ENCODE results near the gene CIPC.

Gene CIPC

GRCh38 chr14:77102154-77102553 lies 4.1 kb downstream of the CIPC start:
- no peak for DNase-seq (ENCODE audit: low spot score)

- no peak for DNase-seq (ENCODE audit: low spot score)
Observed at GRCh38 chr14:77103475-77103874, 5.4 kb downstream of the CIPC start.

- DNase-seq (ENCODE audit: low spot score), result no peak
Observed at GRCh38 chr14:77103951-77104350, 5.9 kb downstream of the CIPC start.

GRCh38 chr14:77104393-77104792 lies 6.3 kb downstream of the CIPC start:
- no peak for DNase-seq (ENCODE audit: low spot score)

GRCh38 chr14:77105145-77105939 lies 7.3 kb downstream of the CIPC start:
- no peak for DNase-seq (ENCODE audit: low spot score)

- no peak for DNase-seq (ENCODE audit: low spot score)
Observed at GRCh38 chr14:77106666-77107065, 8.6 kb downstream of the CIPC start.

GRCh38 chr14:77107228-77107627 lies 9.2 kb downstream of the CIPC start:
- no peak for DNase-seq (ENCODE audit: low spot score)

GRCh38 chr14:77108753-77109152 lies 10.7 kb downstream of the CIPC start:
- no peak for DNase-seq (ENCODE audit: low spot score)

- no peak for DNase-seq (ENCODE audit: low spot score)
Observed at GRCh38 chr14:77109656-77110055, 11.6 kb downstream of the CIPC start.

- DNase-seq (ENCODE audit: low spot score), result no peak
Observed at GRCh38 chr14:77110286-77110685, 12.2 kb downstream of the CIPC start.

GRCh38 chr14:77111021-77111420 lies 13.0 kb downstream of the CIPC start:
- DNase-seq (ENCODE audit: low spot score), result no peak

- DNase-seq (ENCODE audit: low spot score), result no peak
Observed at GRCh38 chr14:77113644-77114043, 15.6 kb downstream of the CIPC start.

- DNase-seq (ENCODE audit: low spot score), result no peak
Observed at GRCh38 chr14:77114609-77115008, 16.6 kb downstream of the CIPC start.

- DNase-seq (ENCODE audit: low spot score), result no peak
Observed at GRCh38 chr14:77116172-77116817, 18.2 kb downstream of the CIPC start.

GRCh38 chr14:77119851-77120250 lies 21.8 kb downstream of the CIPC start:
- DNase-seq (ENCODE audit: low spot score), result no peak

GRCh38 chr14:77120771-77121743 lies 23.0 kb downstream of the CIPC start:
- no peak for DNase-seq (ENCODE audit: low spot score)

- DNase-seq (ENCODE audit: low spot score), result no peak
Observed at GRCh38 chr14:77122526-77123125, 24.6 kb downstream of the CIPC start.

GRCh38 chr14:77123381-77124325 lies 25.6 kb downstream of the CIPC start:
- no peak for DNase-seq (ENCODE audit: low spot score)

- DNase-seq (ENCODE audit: low spot score), result peak; percentile 40
Observed at GRCh38 chr14:77124345-77125280, 26.6 kb downstream of the CIPC start.

Data from SK-N-DZ (cell line).